Heart left ventricle (tissue), 16 donors: Measurements from ENCODE around the gene ZNF283. TPM values are rescaled to one million over a fixed set of nuclear protein-coding genes. Genes with fewer than 3 reads are reported as not detected.

Experiments used
- ATAC-seq, 4 donors: fragments of 200-7000 bp; cut with Tn5 transposase; one replicate each; pipeline ENCODE4 v1.9.1; 2020 to 2022; ENCODE audit warnings: moderate library complexity in 4 of 4, mild to moderate bottlenecking in 3 of 4, moderate number of reproducible peaks in 1 of 4
- DNase-seq, 5 donors: peaks; one replicate each; pipeline ENCODE4 v3.0.0-alpha.2; 2020
- H3K27ac ChIP-seq, 12 donors: fragments of 200-600 bp; sonication (generic) in 4 of 12; one replicate each; pipeline versions ENCODE4 v1.5.0 to v1.8.0; 2016 to 2022; ENCODE audit warnings: mild to moderate bottlenecking in 2 of 12
- H3K27me3 ChIP-seq, 9 donors: fragments of 200-600 bp; sonication (generic) in 2 of 9; one replicate each; pipeline versions ENCODE4 v1.5.1 to v1.8.0; 2016 to 2022; ENCODE audit warnings: mild to moderate bottlenecking in 3 of 9
- H3K36me3 ChIP-seq, 9 donors: fragments of 200-600 bp; sonication (generic) in 2 of 9; one replicate each; pipeline versions ENCODE4 v1.5.0 to v1.8.0; 2018 to 2022; ENCODE audit warnings: mild to moderate bottlenecking in 2 of 9
- H3K4me1 ChIP-seq, 12 donors: fragments of 200-600 bp; sonication (generic) in 4 of 12; one replicate each; pipeline versions ENCODE4 v1.5.0 to v1.8.0; 2016 to 2022; ENCODE audit warnings: mild to moderate bottlenecking in 3 of 12
- H3K4me3 ChIP-seq, 12 donors: fragments of 200-600 bp; sonication (generic) in 4 of 12; one replicate each; pipeline versions ENCODE4 v1.5.0 to v1.8.0; 2017 to 2022; ENCODE audit warnings: mild to moderate bottlenecking in 9 of 12, moderate library complexity in 4 of 12
- H3K9me3 ChIP-seq, 12 donors: fragments of 200-600 bp; sonication (generic) in 4 of 12; one replicate each; pipeline versions ENCODE4 v1.5.0 to v1.8.0; 2016 to 2022; ENCODE audit warnings: mild to moderate bottlenecking in 1 of 12
- POLR2A ChIP-seq, 2 donors: fragments of 450-650 bp; IDR thresholded peaks; one replicate each; pipeline ENCODE4 v1.6.1; 2017; ENCODE audit warnings: antibody characterized with exemption in 2 of 2, mild to moderate bottlenecking in 2 of 2, moderate library complexity in 2 of 2
- WGBS, 4 donors: extraction: QIAGEN DNeasy Blood & Tissue Kit in 2 of 4; methylation state at CpG; one replicate each; pipeline versions ENCODE4 v1.1.5 to v1.1.7; 2013 to 2018; 5-methylcytosine and 5-hydroxymethylcytosine counted together
- intact Hi-C, 10 donors: fragments of 100-400 bp; cut with DNase I; formaldehyde crosslinking; loops; one replicate each; pipeline versions ENCODE4 v1.11.1 to v1.14.2; 2022
- polyA plus RNA-seq, 2 donors: library from polyadenylated mRNA; stranded (reverse); fragments of 200-250 nt; gene quantifications; one replicate each; pipeline ENCODE4 v1.2.3, GENCODE V29; 2013
- total RNA-seq, 9 donors: library from RNA; depleted of rRNA in 2 of 9; stranded (reverse); fragments of >200 nt in 2 of 9; fragmentation: NEBNext Ultra II Directional in 3 of 9; extraction: Animal tissue kit (Norgen Biotek cat#: 25700) in 3 of 9; gene quantifications; one replicate each; pipeline versions ENCODE4 v1.1.0 to v1.2.4, GENCODE V29; 2016 to 2023
- TF ChIP-seq, protein P1 (sequence below), 12 donors: fragments of 200-600 bp; sonication (generic) in 4 of 12; IDR thresholded peaks; one replicate each; pipeline versions ENCODE4 v1.5.0 to v1.8.0; 2018 to 2022; ENCODE audit warnings: antibody characterized with exemption in 12 of 12, mild to moderate bottlenecking in 5 of 12
- donor health status: ischemic (EF 13 %, LVEDD 7.1; RV severe dilation, severe dysfunction).
- donor health status: healthy with polysubstance abuse.
- donor health status: DM: no; HTN: yes; CAD: no.
- donor health status: DM: no; HTN: no; CAD: no.
- donor health status: ischemic (EF 25% LVEDD 6.9; RV normal size, moderate dysfunction).
- donor health status: ischemic (EF 25% LVEDD 5.7; RV mildly dilated, moderate dysfunction).
- donor health status: healthy.
- donor health status: DM: yes; HTN: yes; CAD: no.
- donor health status: ischemic (EF 35%, LVEDD 5.7; RV mildly dilated, moderate dysfunction).
- donor health status: nonischemic (EF 11% LVEDD 7.7; RV severe dilation, severe dysfunction).
- donor health status: DM: yes; HTN: yes; CAD: no.
- donor health status: PGD.
- donor health status: ischemic (EF 29% LVEDD 5.4; RV normal size, mild dysfunction).
- donor health status: nonischemic (EF 23%, LVEDD 6.1; RV moderate dilation, normal function).

The ZNF283 gene
- total and polyA plus RNA-seq, 11 donors, result 4.6 to 13.4 (median 10.3) TPM

DNA sequence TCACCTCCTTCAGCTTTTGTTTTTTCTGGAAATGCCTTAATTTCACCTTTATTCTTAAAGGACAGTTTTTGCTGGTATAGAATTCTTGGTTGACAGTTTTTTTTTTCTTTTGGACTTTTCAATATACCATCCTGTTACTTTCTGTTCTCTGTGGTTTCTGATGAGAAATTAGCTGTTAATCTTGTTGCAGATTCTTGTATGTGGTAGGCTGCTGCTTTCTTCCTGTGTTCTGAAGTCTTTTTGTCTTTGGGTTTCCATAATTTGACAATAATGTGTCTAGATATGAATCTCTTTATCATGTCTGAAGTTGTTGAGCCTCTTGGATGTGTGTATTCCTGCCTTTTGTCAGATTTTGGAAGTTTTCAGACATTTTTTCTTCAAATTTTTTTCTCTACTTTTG is 12.0 kb downstream of the ZNF283 start:
- Histone ChIP-seq H3K36me3 (peaks cover 20 to 100% (median 92%) of the 10 kb centered on the region in 9 donors), H3K4me3 (no peak overlapping the region), H3K27me3 (no peaks in the 10 kb centered on the region), H3K27ac (no peak overlapping the region), H3K4me1 (no peaks in the 10 kb centered on the region), H3K9me3 (peaks cover 3 to 99% (median 71%) of the 10 kb centered on the region in 12 donors)
- ATAC-seq (no peak), DNase-seq (no peak)
- intact Hi-C loops, result loop anchor here in 1 of 10 donors (10.0 kb wide), 1 partner anchor 106 kb away; no protein-coding TSS in a partner anchor
- TF ChIP-seq POLR2A (IDR thresholded peaks at IDR 0.05), result no peak
- TF ChIP-seq, protein P1, sequence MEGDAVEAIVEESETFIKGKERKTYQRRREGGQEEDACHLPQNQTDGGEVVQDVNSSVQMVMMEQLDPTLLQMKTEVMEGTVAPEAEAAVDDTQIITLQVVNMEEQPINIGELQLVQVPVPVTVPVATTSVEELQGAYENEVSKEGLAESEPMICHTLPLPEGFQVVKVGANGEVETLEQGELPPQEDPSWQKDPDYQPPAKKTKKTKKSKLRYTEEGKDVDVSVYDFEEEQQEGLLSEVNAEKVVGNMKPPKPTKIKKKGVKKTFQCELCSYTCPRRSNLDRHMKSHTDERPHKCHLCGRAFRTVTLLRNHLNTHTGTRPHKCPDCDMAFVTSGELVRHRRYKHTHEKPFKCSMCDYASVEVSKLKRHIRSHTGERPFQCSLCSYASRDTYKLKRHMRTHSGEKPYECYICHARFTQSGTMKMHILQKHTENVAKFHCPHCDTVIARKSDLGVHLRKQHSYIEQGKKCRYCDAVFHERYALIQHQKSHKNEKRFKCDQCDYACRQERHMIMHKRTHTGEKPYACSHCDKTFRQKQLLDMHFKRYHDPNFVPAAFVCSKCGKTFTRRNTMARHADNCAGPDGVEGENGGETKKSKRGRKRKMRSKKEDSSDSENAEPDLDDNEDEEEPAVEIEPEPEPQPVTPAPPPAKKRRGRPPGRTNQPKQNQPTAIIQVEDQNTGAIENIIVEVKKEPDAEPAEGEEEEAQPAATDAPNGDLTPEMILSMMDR (IDR thresholded peaks at IDR 0.05), result no peak

DNA sequence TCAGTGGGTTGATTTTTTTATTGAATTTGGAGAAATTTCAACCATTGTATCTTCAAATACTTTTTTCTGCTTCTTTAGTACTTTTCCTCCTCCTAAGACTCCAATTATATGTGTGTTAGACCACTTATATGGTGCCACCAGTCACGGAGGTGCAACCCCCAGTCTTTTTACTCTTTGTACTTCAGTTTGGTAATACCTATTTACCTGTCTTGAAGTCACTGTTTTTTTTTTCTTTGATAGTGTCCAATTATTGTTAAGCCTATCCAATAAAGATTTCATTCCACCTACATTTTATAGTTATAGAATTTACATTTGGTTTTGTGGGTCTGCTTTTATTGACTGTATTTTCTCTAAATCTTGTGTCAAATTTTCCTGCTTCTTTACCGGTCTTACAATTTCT is 14.9 kb downstream of the ZNF283 start:
- Histone ChIP-seq H3K4me1 (no peaks in the 10 kb centered on the region), H3K27ac (no peak overlapping the region), H3K9me3 (peaks cover 8 to 100% (median 93%) of the 10 kb centered on the region in 12 donors), H3K36me3 (peaks cover 20 to 100% (median 85%) of the 10 kb centered on the region in 9 donors), H3K4me3 (no peak overlapping the region), H3K27me3 (no peaks in the 10 kb centered on the region)
- ATAC-seq, result no peak
- no peak for DNase-seq
- WGBS, 4 donors, result 47 to 97% (median 68%) methylated on average over 2 of the region's 2 CpGs
- TF ChIP-seq POLR2A (IDR thresholded peaks at IDR 0.05), result no peak
- TF ChIP-seq, protein P1 (IDR thresholded peaks at IDR 0.05), result no peak
- intact Hi-C loops, result no loop called here

DNA sequence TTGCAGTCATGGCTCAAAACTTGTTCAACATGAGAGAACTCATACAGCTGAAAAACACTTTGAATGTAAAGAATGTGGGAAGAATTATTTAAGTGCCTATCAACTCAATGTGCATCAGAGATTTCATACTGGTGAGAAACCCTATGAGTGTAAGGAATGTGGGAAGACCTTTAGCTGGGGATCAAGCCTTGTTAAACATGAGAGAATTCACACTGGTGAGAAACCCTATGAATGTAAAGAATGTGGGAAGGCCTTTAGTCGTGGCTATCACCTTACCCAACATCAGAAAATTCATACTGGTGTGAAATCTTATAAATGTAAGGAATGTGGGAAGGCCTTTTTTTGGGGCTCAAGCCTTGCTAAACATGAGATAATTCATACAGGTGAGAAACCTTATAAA is 20.1 kb downstream of the ZNF283 start:
- no peak overlapping the region for H3K27ac ChIP-seq
- 91 to 97% (median 96%) methylated on average over 1 of the region's 1 CpG for WGBS, 4 donors
- intact Hi-C loops, result no loop called here
- DNase-seq (no peak), ATAC-seq (no peak)
- no peaks in the 10 kb centered on the region for H3K4me1 ChIP-seq
- peaks cover 6 to 100% (median 99%) of the 10 kb centered on the region in 12 donors for H3K9me3 ChIP-seq
- H3K27me3 ChIP-seq, result no peaks in the 10 kb centered on the region
- H3K36me3 ChIP-seq, result peaks cover 19 to 94% (median 57%) of the 10 kb centered on the region in 9 donors
- H3K4me3 ChIP-seq, result no peak overlapping the region
- TF ChIP-seq, protein P1 (IDR thresholded peaks at IDR 0.05), result no peak
- TF ChIP-seq POLR2A (IDR thresholded peaks at IDR 0.05), result no peak

DNA sequence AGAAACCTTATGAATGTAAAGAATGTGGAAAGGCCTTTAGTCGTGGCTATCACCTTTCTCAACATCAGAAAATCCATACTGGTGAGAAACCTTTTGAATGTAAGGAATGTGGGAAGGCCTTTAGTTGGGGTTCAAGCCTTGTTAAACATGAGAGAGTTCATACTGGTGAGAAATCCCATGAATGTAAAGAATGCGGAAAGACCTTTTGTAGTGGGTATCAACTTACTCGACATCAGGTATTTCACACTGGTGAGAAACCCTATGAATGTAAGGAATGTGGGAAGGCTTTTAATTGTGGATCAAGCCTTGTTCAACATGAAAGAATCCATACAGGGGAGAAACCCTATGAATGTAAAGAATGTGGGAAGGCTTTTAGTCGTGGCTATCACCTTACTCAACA is 20.8 kb downstream of the ZNF283 start:
- Histone ChIP-seq H3K36me3 (peaks cover 14 to 91% (median 51%) of the 10 kb centered on the region in 9 donors), H3K4me1 (no peaks in the 10 kb centered on the region), H3K9me3 (peaks cover 6 to 100% (median 97%) of the 10 kb centered on the region in 12 donors), H3K4me3 (no peak overlapping the region), H3K27ac (no peak overlapping the region), H3K27me3 (no peaks in the 10 kb centered on the region)
- TF ChIP-seq, protein P1 (IDR thresholded peaks at IDR 0.05), result no peak
- TF ChIP-seq POLR2A (IDR thresholded peaks at IDR 0.05), result no peak
- intact Hi-C loops, result no loop called here
- 87 to 94% (median 90%) methylated on average over 4 of the region's 4 CpGs for WGBS, 4 donors
- ATAC-seq, result no peak
- DNase-seq, result no peak
